Measurements from ENCODE around the gene AKAP13.

AKAP13 gene

GRCh38 chr15:85684174-85684710 is 303.8 kb downstream of the AKAP13 start:
- DNase-seq (ENCODE audit: insufficient read length, low spot score): no peak
- no peak for FAIRE-seq

GRCh38 chr15:85685356-85685755 is 305.0 kb downstream of the AKAP13 start:
- FAIRE-seq (no peak), DNase-seq (ENCODE audit: insufficient read length, low spot score) (no peak)

DNA sequence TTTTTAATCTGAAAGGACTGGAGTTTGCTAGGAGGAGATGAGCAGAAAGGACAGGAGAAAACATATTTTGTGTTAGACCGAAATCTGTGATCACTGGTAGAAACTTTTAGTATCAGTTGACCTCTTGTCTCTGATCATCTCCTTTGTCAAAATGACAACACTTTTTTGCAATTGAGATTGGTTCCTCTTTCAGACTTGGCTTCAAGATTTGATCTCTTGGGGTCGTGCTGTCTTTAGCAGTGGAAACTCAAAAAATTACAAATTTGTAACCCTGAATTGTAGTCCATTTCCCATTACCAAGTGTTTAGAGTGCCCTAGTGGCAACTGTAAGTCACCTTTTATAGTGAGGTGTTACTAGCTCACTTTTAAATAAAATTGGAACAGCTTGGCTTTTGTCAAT is 306.9 kb downstream of the AKAP13 start:
- FAIRE-seq: no peak
- no peak for DNase-seq (ENCODE audit: insufficient read length, low spot score)

- no peak for FAIRE-seq
Measured at GRCh38 chr15:85688711-85689110, 308.3 kb downstream of the AKAP13 start.

GRCh38 chr15:85689729-85690128 is 309.3 kb downstream of the AKAP13 start:
- FAIRE-seq: no peak

More at GRCh38 chr15:85688711-85689110, 308.3 kb downstream of the AKAP13 start:
- no peak for DNase-seq (ENCODE audit: insufficient read length, low spot score)

DNA sequence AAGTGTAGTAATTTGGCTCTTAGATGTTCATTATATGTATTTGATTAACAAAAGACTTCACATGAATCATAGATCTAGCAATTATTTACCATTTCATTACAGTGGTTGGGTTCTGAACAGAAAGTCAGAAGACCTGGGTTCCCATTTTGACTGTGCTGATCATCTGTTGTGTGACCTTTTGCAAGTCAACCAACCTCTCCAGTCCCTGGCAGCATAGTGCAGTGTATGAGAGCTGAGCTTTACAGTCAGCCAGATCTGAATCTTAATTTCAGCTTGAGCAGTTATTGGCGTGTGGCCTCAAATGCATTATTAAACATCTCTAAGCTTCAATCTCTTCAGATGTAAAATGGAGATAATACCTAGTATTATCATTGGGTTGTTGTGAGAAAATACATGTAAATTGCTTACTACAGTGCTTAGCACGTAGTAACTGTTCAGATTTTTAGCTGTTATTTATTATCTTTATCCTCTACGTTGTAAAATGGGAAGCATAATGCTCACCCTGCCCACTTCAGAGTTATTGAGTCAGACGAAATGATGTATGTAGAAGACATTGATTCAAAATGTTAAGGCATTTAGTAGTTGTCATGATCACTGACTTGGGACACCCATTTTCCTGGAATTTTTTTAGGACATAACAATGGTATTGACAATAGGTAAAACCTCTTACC is 310.3 kb downstream of the AKAP13 start:
- DNase-seq (ENCODE audit: insufficient read length, low spot score) (no peak), FAIRE-seq (no peak)

More at GRCh38 chr15:85689729-85690128, 309.3 kb downstream of the AKAP13 start:
- no peak for DNase-seq (ENCODE audit: insufficient read length, low spot score)

- FAIRE-seq: no peak
- no peak for DNase-seq (ENCODE audit: insufficient read length, low spot score)
Measured at GRCh38 chr15:85691350-85692240, 311.2 kb downstream of the AKAP13 start.

- FAIRE-seq: no peak
- no peak for DNase-seq (ENCODE audit: insufficient read length, low spot score)
Measured at GRCh38 chr15:85692321-85692720, 311.9 kb downstream of the AKAP13 start.

- DNase-seq (ENCODE audit: insufficient read length, low spot score) (no peak), FAIRE-seq (no peak)
Measured at GRCh38 chr15:85692873-85693272, 312.5 kb downstream of the AKAP13 start.

- no peak for DNase-seq (ENCODE audit: insufficient read length, low spot score)
- no peak for FAIRE-seq
Measured at GRCh38 chr15:85693277-85693676, 312.9 kb downstream of the AKAP13 start.

DNA sequence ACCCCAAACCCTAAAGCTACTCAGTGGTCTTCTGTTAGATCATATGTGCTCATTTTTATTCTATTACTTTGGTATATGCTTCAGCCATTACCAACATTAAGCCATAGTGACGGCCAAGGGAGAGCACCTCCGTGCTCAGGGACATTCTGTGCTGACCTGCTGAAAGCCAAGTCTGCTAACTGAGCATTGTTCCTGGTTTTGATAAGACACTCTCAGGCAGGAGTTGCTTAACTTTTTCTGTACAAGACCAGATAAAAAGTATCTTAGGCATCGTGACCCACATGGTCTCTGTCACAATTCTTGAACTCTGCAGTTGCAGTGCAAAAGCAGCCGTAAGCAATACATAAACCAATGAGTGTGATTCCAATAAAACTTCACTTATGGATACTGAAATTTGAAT is 313.7 kb downstream of the AKAP13 start:
- no peak for FAIRE-seq
- no peak for DNase-seq (ENCODE audit: insufficient read length, low spot score)

GRCh38 chr15:85700767-85701166 is 320.4 kb downstream of the AKAP13 start:
- DNase-seq (ENCODE audit: insufficient read length, low spot score) (no peak), FAIRE-seq (no peak)

DNA sequence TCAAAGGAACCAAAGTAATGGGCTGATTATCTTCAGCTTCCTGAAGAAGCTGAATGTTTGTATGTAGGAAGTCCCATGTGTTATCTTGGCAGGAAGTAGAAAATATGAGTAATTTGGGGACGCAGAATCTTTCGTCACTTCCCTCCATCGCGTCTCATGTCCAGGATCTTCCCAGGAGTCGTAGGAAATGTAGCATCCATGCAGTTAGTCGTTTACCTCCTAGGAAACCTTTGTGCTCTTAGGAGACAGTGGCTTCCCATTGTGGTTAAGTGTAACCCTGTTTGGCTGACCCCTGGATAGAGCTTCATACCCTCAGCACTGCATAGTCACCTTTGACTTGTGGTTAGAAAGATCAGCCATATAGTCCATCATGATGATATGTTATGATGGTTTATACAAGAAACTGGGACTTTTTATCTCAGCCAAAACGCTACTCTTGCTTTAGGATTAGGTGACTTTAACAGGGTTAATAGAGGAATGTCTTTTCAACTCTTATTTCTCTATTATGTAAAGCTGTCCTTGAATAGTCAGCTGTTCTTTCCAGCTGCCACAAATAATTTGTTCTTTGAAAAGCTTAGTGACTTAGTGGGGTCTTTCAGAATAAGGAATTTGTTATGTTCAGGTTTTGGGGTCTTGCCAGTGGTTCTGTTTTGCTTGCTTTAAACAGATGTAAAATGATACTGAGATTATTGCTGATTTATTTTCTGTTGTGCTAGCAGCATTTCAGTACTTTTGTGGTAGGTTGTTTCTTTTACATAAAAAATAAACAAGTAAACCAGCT is 322.1 kb downstream of the AKAP13 start:
- FAIRE-seq (no peak), DNase-seq (ENCODE audit: insufficient read length, low spot score) (no peak)

DNA sequence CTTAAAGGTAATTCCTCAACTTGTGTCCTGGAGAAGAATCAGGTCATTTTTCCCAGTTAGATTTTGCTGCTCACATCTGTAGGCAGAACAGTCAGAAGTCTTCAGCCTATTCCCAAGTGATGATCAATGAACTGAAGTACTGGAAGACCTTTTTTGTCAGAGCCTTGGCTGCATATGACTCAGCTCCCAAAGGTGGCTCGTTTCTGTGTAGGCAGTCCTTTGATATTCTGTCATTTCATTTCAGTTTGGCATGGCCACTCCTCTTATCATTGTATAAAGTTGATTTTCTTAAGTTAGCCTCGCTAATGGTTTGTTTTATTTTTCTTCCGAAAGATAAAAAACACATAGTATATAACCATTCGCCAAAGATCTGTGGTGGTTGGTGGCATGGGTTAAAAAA is 323.7 kb downstream of the AKAP13 start:
- DNase-seq (ENCODE audit: insufficient read length, low spot score) (no peak), FAIRE-seq (no peak)

- no peak for DNase-seq (ENCODE audit: insufficient read length, low spot score)
- FAIRE-seq: no peak
Measured at GRCh38 chr15:85704720-85705429, 324.5 kb downstream of the AKAP13 start.

DNA sequence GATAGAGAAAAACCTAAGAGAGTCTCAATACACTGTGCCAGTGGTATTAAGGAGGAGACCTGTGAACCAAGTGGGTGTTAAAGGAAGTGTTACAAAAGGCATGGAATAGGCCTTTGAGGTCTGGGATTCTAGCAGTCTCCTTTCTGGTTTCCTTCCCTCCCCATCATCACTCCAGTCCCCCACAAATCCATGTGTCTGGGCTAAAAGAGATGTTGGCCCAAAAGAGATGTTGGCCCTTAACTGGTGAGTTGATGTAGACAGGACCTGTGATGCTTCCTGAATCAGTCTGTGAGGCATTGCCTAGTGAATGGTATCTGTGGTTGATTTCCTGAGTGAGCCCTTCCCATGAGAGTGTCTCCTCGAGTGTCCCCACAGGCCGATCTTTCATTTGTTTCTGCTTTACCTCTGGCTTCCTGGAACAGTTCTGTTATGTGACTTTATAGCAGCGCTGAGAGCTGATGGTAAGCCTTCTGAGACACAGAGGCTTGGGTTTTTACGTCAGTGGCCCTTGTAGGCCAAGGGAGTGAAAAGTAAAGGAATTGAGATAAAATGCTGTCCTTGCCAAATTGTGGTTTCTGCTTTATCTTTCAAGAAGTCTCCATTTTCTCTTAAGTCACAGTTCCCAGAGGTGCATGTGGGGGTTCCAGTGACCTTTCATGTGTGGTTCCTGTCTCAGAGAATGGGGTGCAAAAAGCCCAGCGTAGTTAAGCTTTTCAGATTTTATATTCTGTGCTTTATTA is 326.5 kb downstream of the AKAP13 start:
- DNase-seq (ENCODE audit: insufficient read length, low spot score): no peak
- FAIRE-seq: no peak

- FAIRE-seq (no peak), DNase-seq (ENCODE audit: insufficient read length, low spot score) (no peak)
Measured at GRCh38 chr15:85707519-85708338, 327.3 kb downstream of the AKAP13 start.

DNA sequence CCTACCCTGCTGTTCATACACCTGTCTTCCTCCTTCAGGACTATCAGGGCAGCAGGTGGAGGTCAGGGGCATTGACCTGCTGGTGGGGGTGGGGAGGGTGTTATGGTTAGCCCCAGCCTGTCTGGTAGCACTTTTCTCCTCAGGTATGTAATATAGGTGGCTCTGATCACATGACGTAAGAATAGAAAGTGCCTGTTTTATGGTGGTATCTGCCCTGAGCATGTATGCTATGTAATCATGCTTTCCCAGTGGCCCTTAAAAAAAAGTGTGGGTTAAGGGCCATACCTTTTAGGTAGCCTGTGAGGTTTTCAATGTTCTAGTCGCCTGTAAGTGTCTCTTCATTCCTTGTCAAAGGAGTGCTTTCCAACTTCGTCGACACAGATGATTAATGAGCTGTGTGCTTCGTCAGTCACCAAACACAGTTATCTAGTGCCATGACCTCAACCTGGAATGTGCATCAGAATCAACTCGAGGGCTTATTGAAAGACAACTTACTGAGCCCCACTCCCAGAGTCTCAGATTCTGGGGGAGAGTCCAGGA is 328.1 kb downstream of the AKAP13 start:
- DNase-seq (ENCODE audit: insufficient read length, low spot score): no peak
- no peak for FAIRE-seq

DNA sequence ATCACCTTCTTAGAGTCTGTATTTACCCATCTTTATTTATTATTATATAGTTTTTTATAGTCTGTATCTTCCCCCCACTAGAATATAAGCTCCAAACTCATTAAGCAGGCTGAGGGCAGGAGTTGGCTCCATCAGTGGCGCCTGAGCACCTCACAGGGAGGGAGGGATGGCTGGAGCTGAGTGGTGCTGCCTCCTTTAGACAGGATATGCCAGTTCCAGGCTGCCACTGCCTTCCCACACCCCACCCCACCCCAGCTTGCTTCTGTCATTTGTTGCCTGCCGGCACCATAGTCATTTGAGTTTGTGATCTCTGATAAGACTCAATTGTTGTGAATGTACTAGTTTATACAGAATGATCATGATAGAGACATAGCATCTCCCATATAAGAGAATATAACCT is 328.8 kb downstream of the AKAP13 start:
- FAIRE-seq (no peak), DNase-seq (ENCODE audit: insufficient read length, low spot score) (no peak)

Measured in HTR-8/SVneo (cell line).